ENCODE data around the gene ATG9B. TPM values are rescaled to one million over a fixed set of nuclear protein-coding genes. Genes with fewer than 3 reads are reported as not detected.

The ATG9B gene
- total and polyA plus RNA-seq, 4 donors = 0.78 to 2.8 (median 1.5) TPM

DNA sequence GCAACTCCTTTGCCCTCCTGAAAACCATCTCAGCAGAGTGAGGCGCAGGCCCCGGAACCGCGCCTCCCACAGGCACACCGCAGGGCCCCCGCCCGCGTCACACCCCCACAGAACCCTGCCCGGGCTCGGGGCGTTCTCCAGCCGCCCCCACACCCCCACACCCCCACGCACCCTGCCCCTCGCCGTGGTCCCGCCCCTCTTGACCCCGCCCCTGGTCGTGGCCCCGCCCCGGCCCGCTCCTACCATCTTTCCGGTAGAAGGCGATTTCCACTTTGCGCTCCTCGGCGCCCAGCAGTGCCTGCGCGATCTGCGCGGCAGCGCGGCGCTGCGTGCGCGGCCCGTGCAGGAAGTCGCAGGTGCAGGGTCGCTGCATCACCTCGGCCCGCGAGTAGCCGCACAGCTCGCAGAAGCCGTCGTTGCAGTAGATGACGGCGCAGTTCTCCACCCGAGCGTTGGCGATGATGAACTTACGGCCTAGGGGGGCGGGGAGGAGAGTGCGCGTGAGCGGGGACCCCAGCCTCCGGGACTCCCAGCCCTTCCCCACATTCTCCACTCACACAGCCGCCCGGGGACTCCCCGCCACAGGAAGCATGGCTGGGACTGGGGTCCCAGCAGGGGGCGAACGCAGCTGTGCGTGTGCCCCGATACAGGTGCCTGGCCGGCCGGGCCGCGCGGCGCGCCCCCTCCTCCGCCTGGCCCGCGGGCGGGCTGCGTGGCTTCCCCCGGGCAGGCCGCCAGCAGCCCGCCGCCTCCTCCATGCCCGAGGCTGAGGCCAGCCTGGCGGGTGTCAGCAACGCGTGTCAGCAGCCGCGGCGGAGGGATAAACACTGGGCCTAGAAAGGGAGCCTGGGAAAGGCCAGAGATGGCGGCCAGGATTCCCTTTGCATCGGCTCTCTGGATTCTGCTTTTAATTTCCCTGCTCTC is 49.6 kb downstream of the ATG9B start:
- peaks cover 0 to 3% (median 0%) of the 10 kb centered on the region in 4 donors for H3K9me3 ChIP-seq (ENCODE audit: control insufficient read depth in 4 of 4, insufficient read depth in 3 of 4, low read length in 3 of 4)
- ATAC-seq (ENCODE audit: insufficient read depth, low FRiP score) (no peak), DNase-seq (peak; percentile 74 to 81 (median 79))
- peak overlapping the region; percentile 11 for H3K4me3 ChIP-seq
- peak overlapping the region in 1 of 2 donors; percentile 92 for H3K27ac ChIP-seq (ENCODE audit: low read depth in 1 of 2, low read length in 1 of 2)
- peaks cover 8 to 88% (median 31%) of the 10 kb centered on the region in 5 donors for H3K4me1 ChIP-seq (ENCODE audit: control insufficient read depth in 5 of 5, insufficient read depth in 5 of 5, low read length in 5 of 5)
- 2% methylated on average over 65 to 89 of the region's 89 CpGs for WGBS, 2 donors
- H3K9ac ChIP-seq (ENCODE audit: insufficient read depth in 1 of 2, low read length in 2 of 2) = no peak overlapping the region
- TF ChIP-seq, protein P1, sequence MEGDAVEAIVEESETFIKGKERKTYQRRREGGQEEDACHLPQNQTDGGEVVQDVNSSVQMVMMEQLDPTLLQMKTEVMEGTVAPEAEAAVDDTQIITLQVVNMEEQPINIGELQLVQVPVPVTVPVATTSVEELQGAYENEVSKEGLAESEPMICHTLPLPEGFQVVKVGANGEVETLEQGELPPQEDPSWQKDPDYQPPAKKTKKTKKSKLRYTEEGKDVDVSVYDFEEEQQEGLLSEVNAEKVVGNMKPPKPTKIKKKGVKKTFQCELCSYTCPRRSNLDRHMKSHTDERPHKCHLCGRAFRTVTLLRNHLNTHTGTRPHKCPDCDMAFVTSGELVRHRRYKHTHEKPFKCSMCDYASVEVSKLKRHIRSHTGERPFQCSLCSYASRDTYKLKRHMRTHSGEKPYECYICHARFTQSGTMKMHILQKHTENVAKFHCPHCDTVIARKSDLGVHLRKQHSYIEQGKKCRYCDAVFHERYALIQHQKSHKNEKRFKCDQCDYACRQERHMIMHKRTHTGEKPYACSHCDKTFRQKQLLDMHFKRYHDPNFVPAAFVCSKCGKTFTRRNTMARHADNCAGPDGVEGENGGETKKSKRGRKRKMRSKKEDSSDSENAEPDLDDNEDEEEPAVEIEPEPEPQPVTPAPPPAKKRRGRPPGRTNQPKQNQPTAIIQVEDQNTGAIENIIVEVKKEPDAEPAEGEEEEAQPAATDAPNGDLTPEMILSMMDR (IDR thresholded peaks at IDR 0.05; ENCODE audit: control extremely low read depth, extremely low read depth) = no peak
- peaks cover 0 to 11% (median 3%) of the 10 kb centered on the region in 3 donors for H3K27me3 ChIP-seq (ENCODE audit: control insufficient read depth in 3 of 3, insufficient read depth in 3 of 3, low read length in 2 of 3)
- H3K36me3 ChIP-seq (ENCODE audit: control insufficient read depth in 4 of 4, insufficient read depth in 4 of 4, low read length in 4 of 4) = no peaks in the 10 kb centered on the region

DNA sequence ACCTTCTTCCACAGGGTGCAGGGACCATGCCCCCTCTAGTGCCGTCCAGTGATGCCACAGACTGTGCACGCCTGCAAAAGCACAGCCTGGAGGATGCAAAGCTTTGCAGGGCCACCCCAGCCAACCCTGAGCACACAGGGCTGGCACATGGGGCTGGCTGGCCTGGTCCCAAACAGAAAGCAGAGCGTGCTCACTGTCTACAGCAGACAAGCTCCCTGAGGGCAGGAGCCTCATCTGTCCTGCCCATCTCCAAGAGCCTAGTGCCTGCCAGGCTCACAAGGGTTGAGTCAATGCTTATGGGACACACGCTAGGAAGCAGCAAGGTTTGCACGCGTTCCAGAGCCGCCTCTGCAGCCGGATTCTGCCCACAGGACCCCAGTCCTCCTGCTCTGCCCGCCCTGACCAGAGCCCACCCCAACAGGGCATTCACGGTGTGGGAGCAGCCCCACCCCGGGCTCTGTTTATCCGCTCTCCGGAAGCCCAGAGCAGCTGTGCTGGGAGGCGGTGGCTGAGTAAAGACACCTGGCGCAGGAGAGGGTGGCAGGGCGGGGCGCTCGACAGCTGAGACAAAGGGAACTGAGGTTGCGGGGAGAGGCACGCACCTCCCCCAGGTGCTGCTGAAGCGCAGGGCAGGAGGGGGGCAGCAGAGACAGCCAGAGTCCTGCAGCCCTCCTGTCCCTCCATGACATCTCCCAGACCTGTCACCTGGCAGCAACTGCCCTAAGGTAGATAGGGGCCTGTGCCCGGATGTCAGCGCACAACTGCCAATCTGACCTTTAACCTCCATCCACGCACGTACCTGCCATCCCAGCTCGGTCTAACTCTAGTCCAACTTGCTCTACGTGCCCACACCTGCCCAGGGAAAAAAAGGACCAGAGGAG is 50.5 kb downstream of the ATG9B start:
- Histone ChIP-seq H3K27me3 (ENCODE audit: control insufficient read depth in 3 of 3, insufficient read depth in 3 of 3, low read length in 2 of 3) (peaks cover 0 to 9% (median 3%) of the 10 kb centered on the region in 3 donors), H3K9ac (ENCODE audit: insufficient read depth in 1 of 2, low read length in 2 of 2) (no peak overlapping the region), H3K27ac (ENCODE audit: low read depth in 1 of 2, low read length in 1 of 2) (peak overlapping the region; percentile 18 to 75), H3K4me3 (no peak overlapping the region), H3K36me3 (ENCODE audit: control insufficient read depth in 4 of 4, insufficient read depth in 4 of 4, low read length in 4 of 4) (no peaks in the 10 kb centered on the region), H3K9me3 (ENCODE audit: control insufficient read depth in 4 of 4, insufficient read depth in 3 of 4, low read length in 3 of 4) (peaks cover 0 to 3% (median 0%) of the 10 kb centered on the region in 4 donors), H3K4me1 (ENCODE audit: control insufficient read depth in 5 of 5, insufficient read depth in 5 of 5, low read length in 5 of 5) (peaks cover 8 to 88% (median 38%) of the 10 kb centered on the region in 5 donors)
- 29 to 31% methylated on average over 25 to 27 of the region's 27 CpGs for WGBS, 2 donors
- ATAC-seq (ENCODE audit: insufficient read depth, low FRiP score) = no peak
- DNase-seq = peak in 2 of 3 donors; percentile 62 to 67
- TF ChIP-seq, protein P1 (IDR thresholded peaks at IDR 0.05; ENCODE audit: control extremely low read depth, extremely low read depth) = no peak

DNA sequence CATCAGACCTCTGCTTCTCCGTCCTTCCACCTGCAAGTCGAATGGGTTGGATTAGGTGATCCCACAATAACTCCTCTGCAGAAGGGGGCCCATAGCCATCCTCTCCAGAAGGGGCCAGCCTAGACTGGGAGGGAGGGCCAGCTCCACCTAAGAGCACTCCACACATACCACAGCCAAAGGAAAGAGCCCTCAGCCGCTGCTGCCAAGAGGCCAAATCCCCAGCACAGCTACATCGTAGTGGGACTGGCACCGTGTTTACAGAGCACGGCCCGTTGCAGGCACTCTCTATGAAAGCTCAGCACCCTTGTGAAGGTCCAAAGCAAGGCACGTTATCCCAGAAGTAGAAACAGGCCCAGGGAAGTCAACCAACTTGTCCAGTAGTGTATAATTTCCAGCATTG is 51.6 kb downstream of the ATG9B start:
- no peaks in the 10 kb centered on the region for H3K36me3 ChIP-seq (ENCODE audit: control insufficient read depth in 4 of 4, insufficient read depth in 4 of 4, low read length in 4 of 4)
- H3K9me3 ChIP-seq (ENCODE audit: control insufficient read depth in 4 of 4, insufficient read depth in 3 of 4, low read length in 3 of 4) = peaks cover 0 to 3% (median 0%) of the 10 kb centered on the region in 4 donors
- DNase-seq (peak in 1 of 3 donors; percentile 51), ATAC-seq (ENCODE audit: insufficient read depth, low FRiP score) (no peak)
- WGBS, 2 donors = 64 to 68% methylated on average over 8 of the region's 8 CpGs
- H3K4me1 ChIP-seq (ENCODE audit: control insufficient read depth in 5 of 5, insufficient read depth in 5 of 5, low read length in 5 of 5) = peaks cover 8 to 94% (median 47%) of the 10 kb centered on the region in 5 donors
- TF ChIP-seq, protein P1 (IDR thresholded peaks at IDR 0.05; ENCODE audit: control extremely low read depth, extremely low read depth) = no peak
- peak overlapping the region in 1 of 2 donors; percentile 75 for H3K27ac ChIP-seq (ENCODE audit: low read depth in 1 of 2, low read length in 1 of 2)
- no peak overlapping the region for H3K4me3 ChIP-seq
- peaks cover 0 to 9% (median 3%) of the 10 kb centered on the region in 3 donors for H3K27me3 ChIP-seq (ENCODE audit: control insufficient read depth in 3 of 3, insufficient read depth in 3 of 3, low read length in 2 of 3)
- H3K9ac ChIP-seq (ENCODE audit: insufficient read depth in 1 of 2, low read length in 2 of 2) = no peak overlapping the region
